D721Med (cell line): ENCODE data around the gene GRK1.
"Not testable (repeated sequence)": the region's sequence is repeated elsewhere in the genome, so short reads cannot be mapped to it uniquely, and the experiment has no call there.

Source experiments
- DNase-seq: peaks from one replicate; pipeline ENCODE4 v3.0.0; 2011; ENCODE audit warnings: low spot score; ENCODE audit not compliant: insufficient read length
- FAIRE-seq: peaks from 2 replicates; lab custom pipeline; 2011; peaks lifted over from hg19 to GRCh38; lab: Jason Lieb, UNC
- CTCF ChIP-seq: IDR thresholded peaks from 2 replicates; pipeline ENCODE4 v1.5.1; 2012; ENCODE audit warnings: mild to moderate bottlenecking, control low read depth; ENCODE audit not compliant: insufficient read depth; ENCODE audit errors: missing control alignments

Gene GRK1

GRCh38 chr13:113751491-113751890 lies 84.5 kb downstream of the GRK1 start:
- FAIRE-seq = no peak
- DNase-seq = no peak
- TF ChIP-seq CTCF = no peak

- not testable (repeated sequence) for FAIRE-seq, DNase-seq
These were observed 85.4 kb downstream of the GRK1 start for GRCh38 chr13:113752211-113752986.

GRCh38 chr13:113753171-113753570 lies 86.2 kb downstream of the GRK1 start:
- DNase-seq (no peak), FAIRE-seq (no peak)
- TF ChIP-seq CTCF = no peak

GRCh38 chr13:113754242-113754641 lies 87.2 kb downstream of the GRK1 start:
- DNase-seq (no peak), FAIRE-seq (no peak)
- no peak for TF ChIP-seq CTCF

DNA sequence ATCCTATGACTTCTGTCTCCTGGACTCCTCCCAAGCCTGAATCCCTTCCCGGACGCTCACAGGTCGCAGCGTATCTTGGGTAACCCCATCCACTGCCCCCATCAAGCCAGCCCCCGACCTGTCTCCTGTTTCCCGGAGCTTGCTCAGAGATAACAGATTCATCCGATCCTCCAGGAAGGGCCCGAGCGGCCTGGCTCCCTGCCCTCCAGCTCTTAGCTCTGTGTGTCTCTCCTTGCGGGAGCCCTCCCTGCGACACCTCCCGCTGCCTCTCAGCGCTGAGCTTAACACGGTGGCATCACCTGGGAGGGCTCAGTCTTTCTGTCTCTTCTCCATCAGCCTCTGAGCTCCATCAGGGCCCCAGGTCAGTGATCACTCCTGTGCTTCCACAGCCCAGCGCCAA lies 87.7 kb downstream of the GRK1 start:
- no peak for TF ChIP-seq CTCF
- FAIRE-seq (no peak), DNase-seq (no peak)

DNA sequence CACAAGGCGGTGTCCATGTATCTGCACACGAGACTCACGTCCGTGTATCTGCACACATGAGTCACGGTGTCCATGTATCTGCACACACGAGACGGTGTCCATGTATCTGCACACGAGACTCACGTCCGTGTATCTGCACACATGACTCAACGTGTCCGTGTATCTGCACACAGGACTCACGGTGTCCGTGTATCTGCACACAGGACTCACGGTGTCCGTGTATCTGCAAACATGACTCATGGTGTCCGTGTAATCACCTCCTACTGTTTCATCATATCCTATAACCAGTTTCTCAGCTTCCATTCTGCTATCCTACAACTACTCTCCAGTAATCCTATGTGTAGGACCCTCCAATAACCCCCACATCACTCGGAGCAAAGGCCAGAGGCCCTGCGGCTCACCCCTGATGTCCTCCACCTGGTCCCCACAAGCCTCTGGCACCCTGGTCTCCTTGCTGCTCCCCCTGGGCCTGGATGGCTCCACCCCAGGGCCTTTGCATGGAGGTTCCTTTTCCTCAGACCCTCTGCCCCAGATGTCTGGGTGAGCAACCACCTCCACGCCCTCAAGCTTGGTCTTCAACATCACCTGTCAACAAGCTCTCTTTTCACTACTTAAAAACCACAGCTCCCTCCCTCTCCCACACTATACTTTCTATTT lies 89.5 kb downstream of the GRK1 start:
- no peak for TF ChIP-seq CTCF
- DNase-seq = no peak
- no peak for FAIRE-seq

DNA sequence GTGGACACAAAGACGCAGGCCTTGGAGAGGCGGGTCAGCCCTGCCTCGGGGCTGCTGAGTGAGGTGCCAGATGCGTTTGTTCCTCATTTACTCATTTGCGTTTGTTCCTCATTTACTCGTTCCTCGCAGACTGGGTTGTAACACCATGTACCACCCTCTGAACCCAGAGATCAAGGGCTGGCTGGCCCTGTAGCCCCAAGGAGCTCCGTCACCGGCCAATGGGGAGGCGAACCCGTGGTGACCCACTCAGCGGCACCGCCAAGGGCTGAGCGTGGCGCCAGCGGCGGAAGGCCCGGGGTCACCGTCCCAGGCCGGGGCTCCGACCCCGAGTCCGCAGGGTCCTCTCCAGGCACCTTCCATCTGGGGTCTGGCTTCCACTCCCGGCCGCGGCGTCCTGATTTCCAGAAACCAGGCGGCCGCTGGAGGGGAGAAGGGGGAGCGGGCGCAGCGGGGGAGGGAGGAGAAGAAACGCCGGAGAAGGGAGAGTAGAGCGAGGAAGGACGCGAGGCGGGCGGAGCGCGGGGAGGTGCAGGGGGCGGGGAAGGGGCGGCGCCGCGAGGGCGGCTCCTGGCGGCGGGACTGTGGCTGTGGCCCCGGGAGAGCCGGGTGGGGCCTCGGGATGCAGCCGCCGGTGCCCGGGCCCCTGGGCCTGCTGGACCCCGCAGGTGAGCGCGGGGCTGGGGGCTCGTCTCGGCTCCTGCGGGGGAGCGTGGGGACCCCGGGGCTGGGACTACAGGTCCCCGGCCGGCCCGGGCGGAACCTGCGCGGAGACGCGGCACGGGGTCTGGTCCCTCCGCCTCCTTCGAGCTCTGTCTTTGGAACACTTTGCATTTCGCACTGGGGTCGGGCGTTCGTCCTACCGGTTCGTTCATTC lies 91.9 kb downstream of the GRK1 start, which contains the start of gene TMEM255B:
TSS of gene TMEM255B (plus strand) at position 576 of the 874 bp plus-strand sequence. CDS start at position 620, 44 bp downstream.
- peak; percentile 95 for DNase-seq
- FAIRE-seq = no peak
- no peak for TF ChIP-seq CTCF
